HL-60 (cell line): Measurements from ENCODE around the gene ANKRD63.

Source experiments
- DNase-seq, 2 experiments: peaks; one replicate each; pipeline ENCODE4 v3.0.0-alpha.2; 2010 to 2020; ENCODE audit warnings: low read depth in 1 of 2, low spot score in 1 of 2
- H3K27ac ChIP-seq: fragments of 250-450 bp; sonication (Bioruptor Pico); replicated peaks from 2 replicates; pipeline ENCODE4 v1.5.1; 2020; ENCODE audit warnings: mild to moderate bottlenecking, moderate library complexity
- H3K27me3 ChIP-seq: fragments of 250-450 bp; sonication (Bioruptor Pico); 2 replicates; pipeline ENCODE4 v1.5.1; 2021; ENCODE audit warnings: mild to moderate bottlenecking, moderate library complexity; ENCODE audit not compliant: insufficient read depth, poor library complexity, severe bottlenecking
- H3K4me3 ChIP-seq: replicated peaks from 2 replicates; pipeline ENCODE4 v1.5.1; 2011; ENCODE audit warnings: mild to moderate bottlenecking, control low read depth, low read length; ENCODE audit not compliant: insufficient read depth
- GABPA ChIP-seq: IDR thresholded peaks from 2 replicates; pipeline ENCODE4 v1.6.1; 2012; ENCODE audit warnings: low read depth
- POLR2AphosphoS5 ChIP-seq: IDR thresholded peaks from 2 replicates; pipeline ENCODE4 v1.6.1; 2012; ENCODE audit warnings: low read depth
- SPI1 ChIP-seq: IDR thresholded peaks from 2 replicates; pipeline ENCODE4 v1.6.1; 2012; ENCODE audit warnings: low read depth, mild to moderate bottlenecking, borderline replicate concordance
- TF ChIP-seq, protein P1 (sequence below): IDR thresholded peaks from 2 replicates; pipeline ENCODE4 v1.6.1; 2012; ENCODE audit warnings: low read depth; ENCODE audit not compliant: insufficient replicate concordance
- TF ChIP-seq, protein P2 (sequence below): IDR thresholded peaks from one replicate; pipeline ENCODE4 v1.5.1; 2011; ENCODE audit warnings: low read length, control low read depth, inconsistent platforms; ENCODE audit not compliant: insufficient read depth

ANKRD63 gene

DNA sequence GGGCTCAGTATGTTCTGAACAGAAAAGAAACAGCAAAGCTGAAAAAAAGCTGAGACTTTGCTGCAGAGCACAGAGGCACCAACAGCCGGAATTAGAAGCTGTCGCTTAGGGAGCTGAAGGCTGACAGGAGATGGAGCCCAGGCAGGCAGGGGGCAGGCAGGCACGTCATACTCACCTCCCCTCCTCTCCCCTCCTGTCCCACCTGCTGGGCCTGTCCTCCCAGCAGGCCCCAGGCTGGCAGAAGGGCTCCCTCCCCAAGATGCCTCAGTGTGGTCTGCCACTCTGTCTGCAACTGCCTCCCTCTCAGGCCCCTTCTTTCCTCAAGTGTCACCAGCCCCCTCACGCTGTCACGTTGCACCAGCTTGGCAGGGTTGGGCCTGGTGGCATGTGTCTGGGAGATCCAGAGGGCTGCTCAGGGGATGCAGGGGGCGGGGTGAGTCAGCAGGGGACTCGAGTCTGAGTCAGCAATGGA is 3.2 kb upstream of the ANKRD63 start:
- H3K4me3 ChIP-seq, result no peak overlapping the region
- H3K27me3 ChIP-seq, result no peaks in the 10 kb centered on the region
- no peak for DNase-seq
- no peak for TF ChIP-seq POLR2AphosphoS5
- no peak for TF ChIP-seq SPI1
- TF ChIP-seq, protein P1, sequence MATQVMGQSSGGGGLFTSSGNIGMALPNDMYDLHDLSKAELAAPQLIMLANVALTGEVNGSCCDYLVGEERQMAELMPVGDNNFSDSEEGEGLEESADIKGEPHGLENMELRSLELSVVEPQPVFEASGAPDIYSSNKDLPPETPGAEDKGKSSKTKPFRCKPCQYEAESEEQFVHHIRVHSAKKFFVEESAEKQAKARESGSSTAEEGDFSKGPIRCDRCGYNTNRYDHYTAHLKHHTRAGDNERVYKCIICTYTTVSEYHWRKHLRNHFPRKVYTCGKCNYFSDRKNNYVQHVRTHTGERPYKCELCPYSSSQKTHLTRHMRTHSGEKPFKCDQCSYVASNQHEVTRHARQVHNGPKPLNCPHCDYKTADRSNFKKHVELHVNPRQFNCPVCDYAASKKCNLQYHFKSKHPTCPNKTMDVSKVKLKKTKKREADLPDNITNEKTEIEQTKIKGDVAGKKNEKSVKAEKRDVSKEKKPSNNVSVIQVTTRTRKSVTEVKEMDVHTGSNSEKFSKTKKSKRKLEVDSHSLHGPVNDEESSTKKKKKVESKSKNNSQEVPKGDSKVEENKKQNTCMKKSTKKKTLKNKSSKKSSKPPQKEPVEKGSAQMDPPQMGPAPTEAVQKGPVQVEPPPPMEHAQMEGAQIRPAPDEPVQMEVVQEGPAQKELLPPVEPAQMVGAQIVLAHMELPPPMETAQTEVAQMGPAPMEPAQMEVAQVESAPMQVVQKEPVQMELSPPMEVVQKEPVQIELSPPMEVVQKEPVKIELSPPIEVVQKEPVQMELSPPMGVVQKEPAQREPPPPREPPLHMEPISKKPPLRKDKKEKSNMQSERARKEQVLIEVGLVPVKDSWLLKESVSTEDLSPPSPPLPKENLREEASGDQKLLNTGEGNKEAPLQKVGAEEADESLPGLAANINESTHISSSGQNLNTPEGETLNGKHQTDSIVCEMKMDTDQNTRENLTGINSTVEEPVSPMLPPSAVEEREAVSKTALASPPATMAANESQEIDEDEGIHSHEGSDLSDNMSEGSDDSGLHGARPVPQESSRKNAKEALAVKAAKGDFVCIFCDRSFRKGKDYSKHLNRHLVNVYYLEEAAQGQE, result no peak
- TF ChIP-seq, protein P2, sequence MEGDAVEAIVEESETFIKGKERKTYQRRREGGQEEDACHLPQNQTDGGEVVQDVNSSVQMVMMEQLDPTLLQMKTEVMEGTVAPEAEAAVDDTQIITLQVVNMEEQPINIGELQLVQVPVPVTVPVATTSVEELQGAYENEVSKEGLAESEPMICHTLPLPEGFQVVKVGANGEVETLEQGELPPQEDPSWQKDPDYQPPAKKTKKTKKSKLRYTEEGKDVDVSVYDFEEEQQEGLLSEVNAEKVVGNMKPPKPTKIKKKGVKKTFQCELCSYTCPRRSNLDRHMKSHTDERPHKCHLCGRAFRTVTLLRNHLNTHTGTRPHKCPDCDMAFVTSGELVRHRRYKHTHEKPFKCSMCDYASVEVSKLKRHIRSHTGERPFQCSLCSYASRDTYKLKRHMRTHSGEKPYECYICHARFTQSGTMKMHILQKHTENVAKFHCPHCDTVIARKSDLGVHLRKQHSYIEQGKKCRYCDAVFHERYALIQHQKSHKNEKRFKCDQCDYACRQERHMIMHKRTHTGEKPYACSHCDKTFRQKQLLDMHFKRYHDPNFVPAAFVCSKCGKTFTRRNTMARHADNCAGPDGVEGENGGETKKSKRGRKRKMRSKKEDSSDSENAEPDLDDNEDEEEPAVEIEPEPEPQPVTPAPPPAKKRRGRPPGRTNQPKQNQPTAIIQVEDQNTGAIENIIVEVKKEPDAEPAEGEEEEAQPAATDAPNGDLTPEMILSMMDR, result no peak
- TF ChIP-seq GABPA, result no peak
- H3K27ac ChIP-seq, result no peak overlapping the region

DNA sequence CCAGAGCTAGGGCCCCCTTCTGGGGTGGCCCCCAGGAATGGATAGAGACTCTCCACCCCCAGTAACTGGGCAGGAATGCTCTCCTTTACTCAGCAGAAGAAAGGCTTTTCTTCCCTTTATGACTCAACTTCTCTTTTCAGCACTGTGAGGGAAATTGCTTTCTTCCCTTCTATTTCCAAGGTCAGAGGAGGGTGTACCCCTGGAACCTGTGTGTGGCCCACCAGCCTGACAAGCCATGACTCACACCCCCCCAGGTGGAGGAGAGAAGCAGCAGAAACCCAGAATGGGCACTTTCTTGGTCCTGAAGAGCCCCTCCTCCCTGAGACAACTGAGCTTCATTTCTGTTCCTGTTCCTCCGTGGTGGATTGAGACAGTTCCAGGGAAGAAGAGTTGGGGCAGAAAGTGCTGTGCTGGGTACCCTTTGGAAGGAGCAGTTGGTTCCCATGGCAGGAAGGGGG is 2.7 kb upstream of the ANKRD63 start:
- TF ChIP-seq, protein P2, result no peak
- TF ChIP-seq, protein P1, result no peak
- TF ChIP-seq SPI1 (no peak), POLR2AphosphoS5 (no peak)
- no peak for DNase-seq
- H3K4me3 ChIP-seq, result no peak overlapping the region
- no peaks in the 10 kb centered on the region for H3K27me3 ChIP-seq
- H3K27ac ChIP-seq, result no peak overlapping the region

DNA sequence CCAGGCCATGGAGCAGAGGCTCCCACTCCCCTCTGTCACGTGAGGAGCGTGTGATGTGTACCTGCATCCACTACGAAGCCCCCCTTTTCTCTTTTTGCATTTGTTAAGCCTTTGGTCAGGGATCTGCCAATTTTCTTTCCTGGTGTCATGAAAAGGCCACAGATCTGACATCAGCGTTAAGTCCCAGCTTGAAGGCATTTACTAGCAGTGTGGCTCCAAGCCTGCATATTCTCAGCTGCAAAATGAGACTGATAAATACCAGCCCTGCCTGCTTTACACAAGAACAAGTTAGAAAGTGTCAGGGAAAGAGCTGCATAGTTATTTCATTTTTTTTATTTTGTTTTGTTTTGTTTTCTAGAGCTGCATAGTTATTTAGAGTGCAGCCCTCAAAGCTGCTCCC is 2.3 kb upstream of the ANKRD63 start:
- no peak overlapping the region for H3K4me3 ChIP-seq
- H3K27ac ChIP-seq, result no peak overlapping the region
- no peaks in the 10 kb centered on the region for H3K27me3 ChIP-seq
- no peak for DNase-seq
- TF ChIP-seq GABPA, result no peak
- no peak for TF ChIP-seq SPI1
- TF ChIP-seq POLR2AphosphoS5, result no peak
- TF ChIP-seq, protein P1, result no peak
- TF ChIP-seq, protein P2, result no peak
